ENCODE measurements around the gene PRKD3.

Gene PRKD3

DNA sequence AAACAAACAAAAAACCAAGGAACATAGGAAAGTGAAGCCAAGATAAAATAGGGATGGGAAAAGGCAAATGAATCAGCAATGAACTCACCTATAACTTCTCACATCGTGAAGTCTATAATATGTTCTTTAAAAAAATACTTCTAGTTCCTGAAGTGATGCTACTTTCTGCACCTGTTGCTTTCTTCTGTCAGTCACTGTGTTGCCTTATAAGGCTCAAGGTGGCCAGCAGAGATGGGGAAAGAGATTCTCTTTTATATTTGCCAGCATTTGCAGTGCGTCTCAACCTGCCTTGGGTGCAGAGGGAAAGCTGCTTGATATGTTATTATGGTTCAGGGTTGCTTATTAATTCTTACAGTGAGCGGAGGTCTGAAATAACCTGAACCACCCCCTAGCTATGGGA lies 33.8 kb upstream of the PRKD3 start:
- no peaks in the 10 kb centered on the region for H3K4me1 ChIP-seq (ENCODE audit: control insufficient read depth, insufficient read depth, low read length, poor library complexity, severe bottlenecking)
- H3K4me3 ChIP-seq (ENCODE audit: insufficient read depth, low read depth, low read length, poor library complexity, severe bottlenecking) = no peak overlapping the region
- H3K27ac ChIP-seq (ENCODE audit: insufficient read depth, low read length, poor library complexity, severe bottlenecking) = no peak overlapping the region
- no peaks in the 10 kb centered on the region for H3K9me3 ChIP-seq (ENCODE audit: control insufficient read depth, low read length)
- H3K36me3 ChIP-seq (ENCODE audit: control insufficient read depth, insufficient read depth, low read length) = no peaks in the 10 kb centered on the region
- DNase-seq = no peak
- peaks cover 2% of the 10 kb centered on the region for H3K27me3 ChIP-seq (replicated peaks; ENCODE audit: control insufficient read depth, insufficient read depth, low read length, poor library complexity, severe bottlenecking)

DNA sequence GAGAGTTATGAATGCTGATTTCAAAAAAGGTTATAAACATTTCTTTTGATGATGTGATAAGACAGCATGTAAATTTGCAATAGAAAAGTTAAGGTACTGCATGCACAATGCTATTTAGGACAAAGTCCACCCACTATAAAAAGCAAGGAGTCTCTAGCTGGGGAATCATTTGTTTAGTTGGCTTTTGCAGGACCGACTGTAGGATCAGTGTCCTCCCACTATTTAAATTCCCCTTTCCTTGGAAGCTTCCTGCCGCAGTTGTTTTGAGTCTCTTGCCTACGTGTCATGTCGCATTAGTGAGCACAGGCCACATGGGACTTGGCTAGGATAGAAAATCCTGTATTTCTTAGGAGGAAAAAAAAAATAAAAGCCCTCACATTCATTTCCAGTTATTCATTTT lies 32.9 kb upstream of the PRKD3 start:
- no peak overlapping the region for H3K4me3 ChIP-seq (ENCODE audit: insufficient read depth, low read depth, low read length, poor library complexity, severe bottlenecking)
- no peaks in the 10 kb centered on the region for H3K36me3 ChIP-seq (ENCODE audit: control insufficient read depth, insufficient read depth, low read length)
- DNase-seq = no peak
- H3K27me3 ChIP-seq (replicated peaks; ENCODE audit: control insufficient read depth, insufficient read depth, low read length, poor library complexity, severe bottlenecking) = peaks cover 2% of the 10 kb centered on the region
- no peak overlapping the region for H3K27ac ChIP-seq (ENCODE audit: insufficient read depth, low read length, poor library complexity, severe bottlenecking)
- no peaks in the 10 kb centered on the region for H3K9me3 ChIP-seq (ENCODE audit: control insufficient read depth, low read length)
- no peaks in the 10 kb centered on the region for H3K4me1 ChIP-seq (ENCODE audit: control insufficient read depth, insufficient read depth, low read length, poor library complexity, severe bottlenecking)

DNA sequence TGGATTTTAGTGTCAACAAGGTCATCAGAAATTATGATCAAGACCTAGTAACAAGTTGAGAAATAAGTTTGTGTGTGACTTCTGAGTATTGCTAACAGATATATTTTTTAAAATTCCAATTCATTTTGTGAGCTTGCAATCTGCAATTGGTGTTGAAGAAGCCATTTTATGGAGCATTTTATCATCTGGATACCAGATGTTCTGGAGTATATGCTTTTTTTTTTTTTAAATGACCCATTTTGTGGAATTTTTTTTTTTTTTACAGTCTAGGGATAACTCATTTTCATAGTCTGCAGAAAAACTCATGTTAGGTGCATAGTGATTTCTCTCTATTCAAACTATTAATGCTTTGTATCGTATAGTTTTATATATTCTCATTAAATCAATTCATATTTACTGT lies 32.4 kb upstream of the PRKD3 start:
- Histone ChIP-seq H3K4me3 (ENCODE audit: insufficient read depth, low read depth, low read length, poor library complexity, severe bottlenecking) (no peak overlapping the region), H3K27ac (ENCODE audit: insufficient read depth, low read length, poor library complexity, severe bottlenecking) (no peak overlapping the region)
- no peak for DNase-seq

DNA sequence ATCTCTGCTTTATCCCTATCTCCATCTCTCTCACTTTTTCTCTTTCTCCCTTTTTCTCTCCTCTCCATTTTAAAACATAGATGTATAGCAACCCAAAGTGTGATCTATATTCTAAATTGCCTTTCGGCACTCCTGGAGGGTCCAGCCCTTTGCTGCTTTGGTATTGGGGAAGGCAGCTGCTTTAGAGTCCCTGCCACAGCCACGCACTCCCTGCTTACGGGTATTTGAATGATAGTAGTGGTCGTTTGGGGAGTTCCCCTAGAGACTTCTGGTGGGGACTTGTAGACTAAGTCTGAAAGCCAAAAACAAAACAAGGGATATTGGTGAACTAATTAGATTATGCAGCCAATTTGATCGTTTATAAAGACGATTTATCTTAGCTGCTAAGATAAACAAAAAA lies 31.7 kb upstream of the PRKD3 start:
- no peaks in the 10 kb centered on the region for H3K4me1 ChIP-seq (ENCODE audit: control insufficient read depth, insufficient read depth, low read length, poor library complexity, severe bottlenecking)

More for the DNA sequence above, 32.4 kb upstream of the PRKD3 start:
- Histone ChIP-seq H3K27me3 (replicated peaks; ENCODE audit: control insufficient read depth, insufficient read depth, low read length, poor library complexity, severe bottlenecking) (peaks cover 2% of the 10 kb centered on the region), H3K4me1 (ENCODE audit: control insufficient read depth, insufficient read depth, low read length, poor library complexity, severe bottlenecking) (no peaks in the 10 kb centered on the region), H3K9me3 (ENCODE audit: control insufficient read depth, low read length) (no peaks in the 10 kb centered on the region), H3K36me3 (ENCODE audit: control insufficient read depth, insufficient read depth, low read length) (no peaks in the 10 kb centered on the region)

DNA sequence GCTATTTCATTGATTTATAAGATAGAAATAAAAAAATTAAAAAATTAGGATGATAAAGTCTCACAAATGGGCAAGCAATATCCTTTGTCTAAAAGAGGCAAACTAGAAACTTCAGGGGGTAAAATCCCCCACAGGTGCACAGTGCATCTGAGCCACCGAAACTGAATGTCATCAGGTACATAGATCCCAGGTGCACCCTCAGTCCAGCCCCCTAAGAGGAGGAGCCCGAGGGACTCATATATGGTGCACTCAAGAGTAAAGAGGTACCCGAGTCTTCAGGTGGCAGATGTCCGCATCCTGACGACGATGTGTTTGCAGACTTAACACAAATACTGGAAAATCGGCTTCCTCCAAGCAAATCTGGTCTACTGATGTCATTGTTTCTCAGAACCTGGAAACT lies 31.1 kb upstream of the PRKD3 start:
- H3K36me3 ChIP-seq (ENCODE audit: control insufficient read depth, insufficient read depth, low read length) = no peaks in the 10 kb centered on the region
- no peaks in the 10 kb centered on the region for H3K4me1 ChIP-seq (ENCODE audit: control insufficient read depth, insufficient read depth, low read length, poor library complexity, severe bottlenecking)
- no peaks in the 10 kb centered on the region for H3K27me3 ChIP-seq (replicated peaks; ENCODE audit: control insufficient read depth, insufficient read depth, low read length, poor library complexity, severe bottlenecking)
- no peak overlapping the region for H3K4me3 ChIP-seq (ENCODE audit: insufficient read depth, low read depth, low read length, poor library complexity, severe bottlenecking)
- no peak for DNase-seq
- no peaks in the 10 kb centered on the region for H3K9me3 ChIP-seq (ENCODE audit: control insufficient read depth, low read length)
- H3K27ac ChIP-seq (ENCODE audit: insufficient read depth, low read length, poor library complexity, severe bottlenecking) = no peak overlapping the region

More for the DNA sequence above, 31.7 kb upstream of the PRKD3 start:
- H3K27me3 ChIP-seq (replicated peaks; ENCODE audit: control insufficient read depth, insufficient read depth, low read length, poor library complexity, severe bottlenecking) = no peaks in the 10 kb centered on the region
- no peak overlapping the region for H3K27ac ChIP-seq (ENCODE audit: insufficient read depth, low read length, poor library complexity, severe bottlenecking)
- no peaks in the 10 kb centered on the region for H3K36me3 ChIP-seq (ENCODE audit: control insufficient read depth, insufficient read depth, low read length)
- DNase-seq = no peak
- H3K9me3 ChIP-seq (ENCODE audit: control insufficient read depth, low read length) = no peaks in the 10 kb centered on the region
- no peak overlapping the region for H3K4me3 ChIP-seq (ENCODE audit: insufficient read depth, low read depth, low read length, poor library complexity, severe bottlenecking)

DNA sequence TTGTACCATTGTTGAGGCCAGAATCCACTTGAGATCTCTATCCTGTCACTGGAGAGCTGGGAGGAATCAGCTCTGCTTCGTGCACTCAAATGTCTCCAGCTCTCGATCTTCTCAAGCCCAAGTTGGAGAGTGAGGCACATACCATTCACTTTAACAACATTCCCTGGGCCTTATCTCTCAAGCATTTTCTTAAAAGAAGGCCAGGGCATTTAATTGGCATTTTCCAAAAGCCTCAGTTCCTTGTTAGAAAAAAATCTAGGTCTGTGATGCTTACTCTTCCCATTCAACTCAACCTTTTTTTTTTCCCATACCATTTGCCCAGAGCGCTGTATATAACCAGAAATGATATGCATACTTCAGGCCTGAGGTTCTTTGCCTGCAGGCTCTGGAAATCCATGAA lies 29.9 kb upstream of the PRKD3 start:
- no peaks in the 10 kb centered on the region for H3K9me3 ChIP-seq (ENCODE audit: control insufficient read depth, low read length)
- DNase-seq = no peak
- no peaks in the 10 kb centered on the region for H3K36me3 ChIP-seq (ENCODE audit: control insufficient read depth, insufficient read depth, low read length)
- H3K27me3 ChIP-seq (replicated peaks; ENCODE audit: control insufficient read depth, insufficient read depth, low read length, poor library complexity, severe bottlenecking) = no peaks in the 10 kb centered on the region
- H3K4me1 ChIP-seq (ENCODE audit: control insufficient read depth, insufficient read depth, low read length, poor library complexity, severe bottlenecking) = no peaks in the 10 kb centered on the region
- H3K4me3 ChIP-seq (ENCODE audit: insufficient read depth, low read depth, low read length, poor library complexity, severe bottlenecking) = no peak overlapping the region
- H3K27ac ChIP-seq (ENCODE audit: insufficient read depth, low read length, poor library complexity, severe bottlenecking) = no peak overlapping the region

DNA sequence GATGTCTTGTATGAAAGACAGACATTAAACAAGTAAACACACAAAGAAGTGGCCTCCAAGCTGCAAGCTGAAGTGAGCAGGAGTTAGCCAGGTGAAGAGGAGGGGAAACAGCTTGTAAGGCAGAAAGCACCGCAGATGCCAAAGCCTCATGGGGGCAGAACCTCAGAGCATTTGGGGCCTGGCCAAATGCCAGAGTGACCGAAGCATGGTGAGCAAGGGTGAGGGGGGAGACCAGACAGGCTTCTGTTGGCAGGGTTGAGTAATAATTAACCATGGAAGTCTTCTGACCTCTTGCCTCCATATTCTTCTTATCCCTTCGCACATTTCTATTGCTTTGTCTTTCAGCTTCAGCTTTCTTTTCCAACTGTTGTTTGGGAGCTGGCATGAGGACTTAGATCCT lies 25.4 kb upstream of the PRKD3 start:
- no peak overlapping the region for H3K27ac ChIP-seq (ENCODE audit: insufficient read depth, low read length, poor library complexity, severe bottlenecking)

DNA sequence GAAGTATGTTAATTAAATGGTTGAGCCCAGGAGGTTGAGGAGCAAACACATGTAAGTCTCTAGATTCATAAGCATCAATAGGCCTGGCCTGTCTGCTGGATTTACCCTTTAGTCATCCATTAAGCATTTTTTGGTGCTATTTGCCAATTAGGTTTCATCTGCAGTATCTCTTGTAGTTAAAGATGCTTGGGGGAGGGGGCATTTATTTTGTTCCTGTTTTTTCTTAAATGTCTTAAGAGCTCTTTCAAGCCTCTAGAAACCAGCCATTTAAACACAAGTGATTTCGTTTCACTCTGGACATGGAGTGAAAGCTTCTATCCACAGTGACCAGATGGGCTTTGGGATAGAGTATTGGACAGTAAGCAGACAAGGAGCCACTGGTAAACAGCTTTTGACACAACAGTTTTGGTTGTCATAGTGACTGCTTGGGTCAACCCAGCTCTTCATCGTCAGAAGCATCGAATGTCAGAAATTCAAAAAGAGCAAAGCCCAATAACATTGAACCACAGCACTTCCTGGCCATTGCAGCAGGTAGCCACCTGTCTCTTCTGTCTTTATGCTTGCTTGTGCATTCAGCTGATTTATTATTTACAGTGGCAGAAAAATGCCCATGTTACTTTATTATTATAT lies 24.7 kb upstream of the PRKD3 start:
- no peaks in the 10 kb centered on the region for H3K27me3 ChIP-seq (replicated peaks; ENCODE audit: control insufficient read depth, insufficient read depth, low read length, poor library complexity, severe bottlenecking)
- no peak overlapping the region for H3K4me3 ChIP-seq (ENCODE audit: insufficient read depth, low read depth, low read length, poor library complexity, severe bottlenecking)
- DNase-seq = no peak
- peaks cover 8% of the 10 kb centered on the region for H3K4me1 ChIP-seq (ENCODE audit: control insufficient read depth, insufficient read depth, low read length, poor library complexity, severe bottlenecking)
- no peak overlapping the region for H3K27ac ChIP-seq (ENCODE audit: insufficient read depth, low read length, poor library complexity, severe bottlenecking)
- no peaks in the 10 kb centered on the region for H3K36me3 ChIP-seq (ENCODE audit: control insufficient read depth, insufficient read depth, low read length)
- H3K9me3 ChIP-seq (ENCODE audit: control insufficient read depth, low read length) = no peaks in the 10 kb centered on the region

More for the DNA sequence above, 25.4 kb upstream of the PRKD3 start:
- H3K36me3 ChIP-seq (ENCODE audit: control insufficient read depth, insufficient read depth, low read length) = no peaks in the 10 kb centered on the region
- DNase-seq = no peak
- no peak overlapping the region for H3K4me3 ChIP-seq (ENCODE audit: insufficient read depth, low read depth, low read length, poor library complexity, severe bottlenecking)
- H3K27me3 ChIP-seq (replicated peaks; ENCODE audit: control insufficient read depth, insufficient read depth, low read length, poor library complexity, severe bottlenecking) = no peaks in the 10 kb centered on the region
- H3K9me3 ChIP-seq (ENCODE audit: control insufficient read depth, low read length) = no peaks in the 10 kb centered on the region
- H3K4me1 ChIP-seq (ENCODE audit: control insufficient read depth, insufficient read depth, low read length, poor library complexity, severe bottlenecking) = peaks cover 5% of the 10 kb centered on the region

DNA sequence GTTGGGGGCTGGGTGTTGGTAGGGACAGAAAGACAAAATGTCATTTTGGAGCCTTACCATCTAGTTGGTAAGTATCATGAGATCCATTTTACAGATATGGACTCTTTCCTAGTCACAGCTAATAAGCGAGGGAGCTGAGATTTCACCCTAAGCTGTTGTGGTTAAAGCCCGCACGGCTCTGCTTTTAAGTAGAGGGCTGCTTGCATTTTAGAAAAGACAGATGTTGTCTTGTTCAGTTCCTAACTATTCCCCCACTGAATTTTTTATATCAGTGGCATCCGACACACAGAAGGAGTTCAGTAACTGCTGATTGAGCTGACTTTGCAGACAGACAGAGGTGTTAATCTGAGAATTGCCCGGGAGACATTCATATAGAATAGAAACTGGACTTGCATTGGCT lies 23.5 kb upstream of the PRKD3 start:
- Histone ChIP-seq H3K4me3 (ENCODE audit: insufficient read depth, low read depth, low read length, poor library complexity, severe bottlenecking) (no peak overlapping the region), H3K27ac (ENCODE audit: insufficient read depth, low read length, poor library complexity, severe bottlenecking) (no peak overlapping the region), H3K9me3 (ENCODE audit: control insufficient read depth, low read length) (no peaks in the 10 kb centered on the region), H3K27me3 (replicated peaks; ENCODE audit: control insufficient read depth, insufficient read depth, low read length, poor library complexity, severe bottlenecking) (no peaks in the 10 kb centered on the region), H3K4me1 (ENCODE audit: control insufficient read depth, insufficient read depth, low read length, poor library complexity, severe bottlenecking) (peaks cover 12% of the 10 kb centered on the region), H3K36me3 (ENCODE audit: control insufficient read depth, insufficient read depth, low read length) (no peaks in the 10 kb centered on the region)
- DNase-seq = no peak

DNA sequence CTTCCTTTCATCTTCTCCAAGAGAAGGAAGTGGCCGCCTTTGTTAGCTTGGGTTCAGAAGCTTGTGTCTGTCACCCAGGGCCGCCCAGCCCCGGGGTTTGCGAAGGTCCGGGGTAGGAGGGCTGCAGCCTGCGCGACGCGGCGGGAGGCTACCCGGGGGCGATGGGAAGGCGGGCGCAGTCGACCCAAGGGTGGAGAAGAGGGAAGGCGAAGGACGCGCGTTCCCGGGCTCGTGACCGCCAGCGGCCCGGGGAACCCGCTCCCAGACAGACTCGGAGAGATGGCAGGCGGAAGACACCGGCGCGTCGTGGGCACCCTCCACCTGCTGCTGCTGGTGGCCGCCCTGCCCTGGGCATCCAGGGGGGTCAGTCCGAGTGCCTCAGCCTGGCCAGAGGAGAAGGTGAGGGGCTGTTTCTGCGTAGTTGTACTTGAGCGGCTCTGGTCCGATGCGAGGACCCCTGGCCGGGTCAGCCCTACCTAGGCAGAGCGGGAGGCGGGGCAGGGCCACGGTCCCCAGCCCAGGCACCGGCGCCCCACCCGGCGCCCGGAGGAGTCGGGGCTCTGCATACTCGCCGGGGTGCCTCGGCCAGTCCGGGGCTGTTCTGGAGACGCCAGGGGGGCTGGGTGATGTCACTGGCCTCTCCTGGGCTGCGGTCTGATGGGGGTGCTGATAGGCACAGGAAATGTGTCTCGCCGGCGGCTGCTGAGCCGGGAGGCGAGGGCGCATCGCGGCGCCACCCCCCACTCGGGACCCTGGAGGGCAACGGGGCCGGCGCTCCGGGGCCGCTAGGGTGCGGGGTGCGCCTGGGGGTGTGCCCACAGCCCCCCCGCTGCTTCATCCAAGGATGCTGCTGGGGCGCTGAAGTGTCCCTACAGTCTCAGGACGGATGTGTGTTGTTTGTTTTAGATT lies 20.1 kb upstream of the PRKD3 start, which contains the start of gene QPCT:
QPCT (plus strand) TSS at position 178 of the 909 bp plus-strand sequence; CDS start at position 280, 102 bp downstream.
- Histone ChIP-seq H3K27ac (ENCODE audit: insufficient read depth, low read length, poor library complexity, severe bottlenecking) (no peak within 1 kb of the TSS), H3K9me3 (ENCODE audit: control insufficient read depth, low read length) (no peaks in the 10 kb centered on the region), H3K36me3 (ENCODE audit: control insufficient read depth, insufficient read depth, low read length) (no peaks in the 10 kb centered on the region), H3K4me3 (ENCODE audit: insufficient read depth, low read depth, low read length, poor library complexity, severe bottlenecking) (peak within 1 kb of the TSS; percentile 71), H3K4me1 (ENCODE audit: control insufficient read depth, insufficient read depth, low read length, poor library complexity, severe bottlenecking) (peaks cover 12% of the 10 kb centered on the region), H3K27me3 (replicated peaks; ENCODE audit: control insufficient read depth, insufficient read depth, low read length, poor library complexity, severe bottlenecking) (no peaks in the 10 kb centered on the region)
- peak; percentile 67 to 70 (median 68) for DNase-seq
